ENCODE measurements around the gene HCFC1. TPM values are rescaled to one million over a fixed set of nuclear protein-coding genes. Genes with fewer than 3 reads are reported as not detected.
"Not testable (repeated sequence)": the region's sequence is repeated elsewhere in the genome, so short reads cannot be mapped to it uniquely, and the experiment has no call there.

The HCFC1 gene
- total RNA-seq, 1 donor from 2014 or later, result 74.6 TPM

- no peak overlapping the region for H3K27ac Mint-ChIP-seq (ENCODE audit: unreplicated experiment)
- H3K9me3 Mint-ChIP-seq (ENCODE audit: unreplicated experiment), result no peaks in the 10 kb centered on the region
- peaks cover 4% of the 10 kb centered on the region for H3K4me1 Mint-ChIP-seq (ENCODE audit: unreplicated experiment)
- H3K4me3 Mint-ChIP-seq (ENCODE audit: unreplicated experiment), result no peak overlapping the region
- no peaks in the 10 kb centered on the region for H3K36me3 Mint-ChIP-seq (ENCODE audit: low read depth, unreplicated experiment)
- peaks cover 4% of the 10 kb centered on the region for H3K27me3 Mint-ChIP-seq (ENCODE audit: unreplicated experiment)
- no peak for DNase-seq (ENCODE audit: low spot score)
- no peak for TF ChIP-seq CTCF (IDR thresholded peaks at IDR 0.05; ENCODE audit: unreplicated experiment)
These were observed 11.7 kb upstream of the HCFC1 start for GRCh38 chrX:153983321-153983801.

GRCh38 chrX:153981771-153982533, 10.3 kb upstream of the HCFC1 start:
- no peak overlapping the region for H3K4me3 Mint-ChIP-seq (ENCODE audit: unreplicated experiment)
- H3K9me3 Mint-ChIP-seq (ENCODE audit: unreplicated experiment), result no peaks in the 10 kb centered on the region
- H3K27me3 Mint-ChIP-seq (ENCODE audit: unreplicated experiment), result peaks cover 4% of the 10 kb centered on the region
- H3K36me3 Mint-ChIP-seq (ENCODE audit: low read depth, unreplicated experiment), result no peaks in the 10 kb centered on the region
- no peak for TF ChIP-seq CTCF (IDR thresholded peaks at IDR 0.05; ENCODE audit: unreplicated experiment)
- H3K4me1 Mint-ChIP-seq (ENCODE audit: unreplicated experiment), result peaks cover 4% of the 10 kb centered on the region
- no peak overlapping the region for H3K27ac Mint-ChIP-seq (ENCODE audit: unreplicated experiment)
- no peak for DNase-seq (ENCODE audit: low spot score)

- H3K4me1 Mint-ChIP-seq (ENCODE audit: unreplicated experiment), result peaks cover 4% of the 10 kb centered on the region
- H3K27me3 Mint-ChIP-seq (ENCODE audit: unreplicated experiment), result peaks cover 4% of the 10 kb centered on the region
- no peak for TF ChIP-seq CTCF (IDR thresholded peaks at IDR 0.05; ENCODE audit: unreplicated experiment)
- no peak overlapping the region for H3K27ac Mint-ChIP-seq (ENCODE audit: unreplicated experiment)
- H3K4me3 Mint-ChIP-seq (ENCODE audit: unreplicated experiment), result no peak overlapping the region
- H3K36me3 Mint-ChIP-seq (ENCODE audit: low read depth, unreplicated experiment), result no peaks in the 10 kb centered on the region
- H3K9me3 Mint-ChIP-seq (ENCODE audit: unreplicated experiment), result no peaks in the 10 kb centered on the region
- no peak for DNase-seq (ENCODE audit: low spot score)
These were observed 9.6 kb upstream of the HCFC1 start for GRCh38 chrX:153981231-153981630.

- not testable (repeated sequence) for H3K9me3 Mint-ChIP-seq (ENCODE audit: unreplicated experiment)
These were observed 8.8 kb upstream of the HCFC1 start for GRCh38 chrX:153980394-153980793.

GRCh38 chrX:153974726-153975286, 3.2 kb upstream of the HCFC1 start:
- Mint-ChIP-seq H3K9me3 (ENCODE audit: unreplicated experiment) (no peaks in the 10 kb centered on the region), H3K4me1 (ENCODE audit: unreplicated experiment) (peaks cover 11% of the 10 kb centered on the region), H3K27ac (ENCODE audit: unreplicated experiment) (no peak overlapping the region), H3K36me3 (ENCODE audit: low read depth, unreplicated experiment) (no peaks in the 10 kb centered on the region), H3K4me3 (ENCODE audit: unreplicated experiment) (no peak overlapping the region), H3K27me3 (ENCODE audit: unreplicated experiment) (peaks cover 3% of the 10 kb centered on the region)
- TF ChIP-seq CTCF (IDR thresholded peaks at IDR 0.05; ENCODE audit: unreplicated experiment), result no peak
- no peak for DNase-seq (ENCODE audit: low spot score)

More at GRCh38 chrX:153980394-153980793, 8.8 kb upstream of the HCFC1 start:
- H3K4me3 Mint-ChIP-seq (ENCODE audit: unreplicated experiment); H3K27ac Mint-ChIP-seq (ENCODE audit: unreplicated experiment); H3K4me1 Mint-ChIP-seq (ENCODE audit: unreplicated experiment); DNase-seq (ENCODE audit: low spot score); H3K27me3 Mint-ChIP-seq (ENCODE audit: unreplicated experiment); H3K36me3 Mint-ChIP-seq (ENCODE audit: low read depth, unreplicated experiment): not testable (repeated sequence)
